Measurements from ENCODE around the gene MAPKAP1.

The MAPKAP1 gene

GRCh38 chr9:125486576-125486975 lies 220.4 kb downstream of the MAPKAP1 start:
- H4K91ac ChIP-seq (ENCODE audit: low read depth, low read length) = no peak overlapping the region
- no peaks in the 10 kb centered on the region for H3K79me1 ChIP-seq (ENCODE audit: low read length)
- peaks cover 4 to 6% of the 10 kb centered on the region in 2 experiments for H3K4me1 ChIP-seq (ENCODE audit: control insufficient read depth in 1 of 2, insufficient read depth in 2 of 2, low read length in 2 of 2)
- no peak overlapping the region for H3K4me2 ChIP-seq (ENCODE audit: low read length)
- H2BK12ac ChIP-seq (ENCODE audit: low read length) = no peak overlapping the region
- no peak for DNase-seq
- no peaks in the 10 kb centered on the region for H3K79me2 ChIP-seq (ENCODE audit: control insufficient read depth, insufficient read depth, low read length, poor library complexity)
- H3K9me3 ChIP-seq (ENCODE audit: insufficient read depth, low read depth, low read length) = no peaks in the 10 kb centered on the region
- no peak overlapping the region for H2AK5ac ChIP-seq (ENCODE audit: low read length)
- H3K23ac ChIP-seq (ENCODE audit: low read length) = no peak overlapping the region
- no peak overlapping the region for H4K8ac ChIP-seq (ENCODE audit: low read depth, low read length)
- no CpG with 5 or more reads among the region's 5 CpGs for WGBS (ENCODE audit: extremely low coverage, insufficient coverage, insufficient read length)
- H2BK120ac ChIP-seq (ENCODE audit: insufficient read depth, low read length, poor library complexity) = no peak overlapping the region
- no peaks in the 10 kb centered on the region for H3K36me3 ChIP-seq (ENCODE audit: control insufficient read depth in 1 of 2, insufficient read depth in 2 of 2, low read length in 2 of 2)
- no peak overlapping the region for H3K4me3 ChIP-seq (ENCODE audit: low read depth, low read length)
- no peak overlapping the region for H3K27ac ChIP-seq (ENCODE audit: low read depth, low read length)
- H3K27me3 ChIP-seq (ENCODE audit: insufficient read depth, low read length) = no peaks in the 10 kb centered on the region
- no peak overlapping the region for H3K9ac ChIP-seq (ENCODE audit: low read length)
- no peak overlapping the region for H3K18ac ChIP-seq (ENCODE audit: low read length)
- H3K14ac ChIP-seq (ENCODE audit: low read length) = no peak overlapping the region
- H3K4ac ChIP-seq (ENCODE audit: low read depth, low read length) = no peak overlapping the region
- no peak overlapping the region for H2AFZ ChIP-seq (ENCODE audit: insufficient read depth, low read length, poor library complexity)
- H4K12ac ChIP-seq (ENCODE audit: low read depth, low read length) = no peak overlapping the region
- no peak overlapping the region for H2BK5ac ChIP-seq (ENCODE audit: low read depth, low read length, poor library complexity)

- no peak overlapping the region for H3K4ac ChIP-seq (ENCODE audit: low read depth, low read length)
- no peak overlapping the region for H3K9ac ChIP-seq (ENCODE audit: low read length)
- H3K36me3 ChIP-seq (ENCODE audit: control insufficient read depth in 1 of 2, insufficient read depth in 2 of 2, low read length in 2 of 2) = no peaks in the 10 kb centered on the region
- no peak overlapping the region for H3K14ac ChIP-seq (ENCODE audit: low read length)
- no peak overlapping the region for H2BK5ac ChIP-seq (ENCODE audit: low read depth, low read length, poor library complexity)
- no peaks in the 10 kb centered on the region for H3K79me1 ChIP-seq (ENCODE audit: low read length)
- no peak overlapping the region for H2BK12ac ChIP-seq (ENCODE audit: low read length)
- no peak overlapping the region for H3K4me2 ChIP-seq (ENCODE audit: low read length)
- no peaks in the 10 kb centered on the region for H3K9me3 ChIP-seq (ENCODE audit: insufficient read depth, low read depth, low read length)
- no peak overlapping the region for H2BK120ac ChIP-seq (ENCODE audit: insufficient read depth, low read length, poor library complexity)
- H3K27ac ChIP-seq (ENCODE audit: low read depth, low read length) = no peak overlapping the region
- H3K79me2 ChIP-seq (ENCODE audit: control insufficient read depth, insufficient read depth, low read length, poor library complexity) = no peaks in the 10 kb centered on the region
- H4K8ac ChIP-seq (ENCODE audit: low read depth, low read length) = no peak overlapping the region
- H3K27me3 ChIP-seq (ENCODE audit: insufficient read depth, low read length) = no peaks in the 10 kb centered on the region
- no peak overlapping the region for H2AFZ ChIP-seq (ENCODE audit: insufficient read depth, low read length, poor library complexity)
- no peak for DNase-seq
- no peak overlapping the region for H3K23ac ChIP-seq (ENCODE audit: low read length)
- H3K4me3 ChIP-seq (ENCODE audit: low read depth, low read length) = no peak overlapping the region
- no CpG with 5 or more reads among the region's 3 CpGs for WGBS (ENCODE audit: extremely low coverage, insufficient coverage, insufficient read length)
- peaks cover 4 to 6% of the 10 kb centered on the region in 2 experiments for H3K4me1 ChIP-seq (ENCODE audit: control insufficient read depth in 1 of 2, insufficient read depth in 2 of 2, low read length in 2 of 2)
- no peak overlapping the region for H3K18ac ChIP-seq (ENCODE audit: low read length)
- H4K12ac ChIP-seq (ENCODE audit: low read depth, low read length) = no peak overlapping the region
- no peak overlapping the region for H2AK5ac ChIP-seq (ENCODE audit: low read length)
- H4K91ac ChIP-seq (ENCODE audit: low read depth, low read length) = no peak overlapping the region
These were observed 220.9 kb downstream of the MAPKAP1 start for GRCh38 chr9:125486152-125486508.

- Histone ChIP-seq H4K91ac (ENCODE audit: low read depth, low read length) (no peak overlapping the region), H3K79me1 (ENCODE audit: low read length) (no peaks in the 10 kb centered on the region), H3K27ac (ENCODE audit: low read depth, low read length) (no peak overlapping the region), H3K4me1 (ENCODE audit: control insufficient read depth in 1 of 2, insufficient read depth in 2 of 2, low read length in 2 of 2) (peaks cover 4 to 6% of the 10 kb centered on the region in 2 experiments), H2BK5ac (ENCODE audit: low read depth, low read length, poor library complexity) (no peak overlapping the region), H3K4ac (ENCODE audit: low read depth, low read length) (no peak overlapping the region), H4K12ac (ENCODE audit: low read depth, low read length) (no peak overlapping the region), H4K8ac (ENCODE audit: low read depth, low read length) (no peak overlapping the region), H3K9ac (ENCODE audit: low read length) (no peak overlapping the region), H3K79me2 (ENCODE audit: control insufficient read depth, insufficient read depth, low read length, poor library complexity) (no peaks in the 10 kb centered on the region), H3K18ac (ENCODE audit: low read length) (no peak overlapping the region), H2BK120ac (ENCODE audit: insufficient read depth, low read length, poor library complexity) (no peak overlapping the region), H3K9me3 (ENCODE audit: insufficient read depth, low read depth, low read length) (no peaks in the 10 kb centered on the region), H3K14ac (ENCODE audit: low read length) (no peak overlapping the region), H3K36me3 (ENCODE audit: control insufficient read depth in 1 of 2, insufficient read depth in 2 of 2, low read length in 2 of 2) (no peaks in the 10 kb centered on the region), H3K27me3 (ENCODE audit: insufficient read depth, low read length) (no peaks in the 10 kb centered on the region), H2AK5ac (ENCODE audit: low read length) (no peak overlapping the region), H3K4me2 (ENCODE audit: low read length) (no peak overlapping the region), H3K4me3 (ENCODE audit: low read depth, low read length) (no peak overlapping the region), H3K23ac (ENCODE audit: low read length) (no peak overlapping the region), H2AFZ (ENCODE audit: insufficient read depth, low read length, poor library complexity) (no peak overlapping the region), H2BK12ac (ENCODE audit: low read length) (no peak overlapping the region)
- DNase-seq = no peak
- no CpG with 5 or more reads among the region's 5 CpGs for WGBS (ENCODE audit: extremely low coverage, insufficient coverage, insufficient read length)
These were observed 221.4 kb downstream of the MAPKAP1 start for GRCh38 chr9:125485471-125486151.

GRCh38 chr9:125484350-125485282 lies 222.4 kb downstream of the MAPKAP1 start:
- no peaks in the 10 kb centered on the region for H3K9me3 ChIP-seq (ENCODE audit: insufficient read depth, low read depth, low read length)
- H3K4ac ChIP-seq (ENCODE audit: low read depth, low read length) = no peak overlapping the region
- DNase-seq = no peak

More at GRCh38 chr9:125484350-125485282, 222.4 kb downstream of the MAPKAP1 start:
- Histone ChIP-seq H4K91ac (ENCODE audit: low read depth, low read length) (no peak overlapping the region), H3K9ac (ENCODE audit: low read length) (no peak overlapping the region), H2BK12ac (ENCODE audit: low read length) (no peak overlapping the region), H2AK5ac (ENCODE audit: low read length) (no peak overlapping the region), H3K79me2 (ENCODE audit: control insufficient read depth, insufficient read depth, low read length, poor library complexity) (no peaks in the 10 kb centered on the region), H3K79me1 (ENCODE audit: low read length) (no peaks in the 10 kb centered on the region), H3K4me1 (ENCODE audit: control insufficient read depth in 1 of 2, insufficient read depth in 2 of 2, low read length in 2 of 2) (peaks cover 6% of the 10 kb centered on the region in 2 experiments), H3K18ac (ENCODE audit: low read length) (no peak overlapping the region), H3K27ac (ENCODE audit: low read depth, low read length) (no peak overlapping the region), H4K12ac (ENCODE audit: low read depth, low read length) (no peak overlapping the region), H2AFZ (ENCODE audit: insufficient read depth, low read length, poor library complexity) (no peak overlapping the region), H3K14ac (ENCODE audit: low read length) (no peak overlapping the region), H2BK120ac (ENCODE audit: insufficient read depth, low read length, poor library complexity) (no peak overlapping the region), H3K23ac (ENCODE audit: low read length) (no peak overlapping the region), H3K27me3 (ENCODE audit: insufficient read depth, low read length) (no peaks in the 10 kb centered on the region), H3K4me2 (ENCODE audit: low read length) (no peak overlapping the region), H3K4me3 (ENCODE audit: low read depth, low read length) (no peak overlapping the region), H4K8ac (ENCODE audit: low read depth, low read length) (no peak overlapping the region), H3K36me3 (ENCODE audit: control insufficient read depth in 1 of 2, insufficient read depth in 2 of 2, low read length in 2 of 2) (peaks cover 0 to 2% of the 10 kb centered on the region in 2 experiments), H2BK5ac (ENCODE audit: low read depth, low read length, poor library complexity) (no peak overlapping the region)
- no CpG with 5 or more reads among the region's 13 CpGs for WGBS (ENCODE audit: extremely low coverage, insufficient coverage, insufficient read length)

All from trophoblast cell (in vitro differentiated cells and primary cell).